Neural progenitor cell (in vitro differentiated cells): ENCODE results near the gene IDS.

Experiments
- CTCF ChIP-seq: fragments of 200-600 bp; sonication (generic); IDR thresholded peaks from 2 replicates; pipeline ENCODE4 v1.5.1; 2017; ENCODE audit warnings: antibody characterized with exemption, mild to moderate bottlenecking
- EZH2 ChIP-seq: fragments of 200-600 bp; sonication (generic); IDR thresholded peaks from 2 replicates; pipeline ENCODE4 v1.6.1; 2017; ENCODE audit warnings: antibody characterized with exemption, mild to moderate bottlenecking, moderate library complexity

- TF ChIP-seq CTCF = no peak
- no peak for TF ChIP-seq EZH2
These were observed 3.4 kb upstream of the IDS start for GRCh38 chrX:149508467-149508866.
